Activated naive CD8-positive, alpha-beta T cell treated with anti-CD3 and anti-CD28 coated beads for 36 hours (primary cell): ENCODE results near the gene TMEM30B. TPM values are rescaled to one million over a fixed set of nuclear protein-coding genes. Genes with fewer than 3 reads are reported as not detected.
"Not testable (repeated sequence)": the region's sequence is repeated elsewhere in the genome, so short reads cannot be mapped to it uniquely, and the experiment has no call there.

Source experiments
- DNase-seq: peaks from one replicate; pipeline ENCODE4 v3.0.0; 2021
- H3K27ac Mint-ChIP-seq: one replicate; pipeline ENCODE4 v1.8.0; 2022; ENCODE audit warnings: mild to moderate bottlenecking, moderate library complexity, mixed read lengths
- H3K27me3 Mint-ChIP-seq: one replicate; pipeline ENCODE4 v1.8.0; 2022; ENCODE audit warnings: mild to moderate bottlenecking, mixed read lengths
- H3K36me3 Mint-ChIP-seq: one replicate; pipeline ENCODE4 v1.8.0; 2021; ENCODE audit warnings: mild to moderate bottlenecking, mixed read lengths
- H3K4me1 Mint-ChIP-seq: one replicate; pipeline ENCODE4 v1.8.0; 2021; ENCODE audit warnings: mixed read lengths
- H3K4me3 Mint-ChIP-seq: one replicate; pipeline ENCODE4 v1.8.0; 2022; ENCODE audit warnings: mild to moderate bottlenecking, moderate library complexity, mixed read lengths
- H3K9me3 Mint-ChIP-seq: one replicate; pipeline ENCODE4 v1.8.0; 2022; ENCODE audit warnings: mixed read lengths
- total RNA-seq, 2 experiments: library from RNA; stranded (reverse); gene quantifications; one replicate each; pipeline ENCODE4 v1.2.3, GENCODE V29; 2021

Gene TMEM30B, protein sequence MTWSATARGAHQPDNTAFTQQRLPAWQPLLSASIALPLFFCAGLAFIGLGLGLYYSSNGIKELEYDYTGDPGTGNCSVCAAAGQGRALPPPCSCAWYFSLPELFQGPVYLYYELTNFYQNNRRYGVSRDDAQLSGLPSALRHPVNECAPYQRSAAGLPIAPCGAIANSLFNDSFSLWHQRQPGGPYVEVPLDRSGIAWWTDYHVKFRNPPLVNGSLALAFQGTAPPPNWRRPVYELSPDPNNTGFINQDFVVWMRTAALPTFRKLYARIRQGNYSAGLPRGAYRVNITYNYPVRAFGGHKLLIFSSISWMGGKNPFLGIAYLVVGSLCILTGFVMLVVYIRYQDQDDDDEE
- 1 to 10 TPM; 1.8 to 2.0 TPM for total RNA-seq

DNA sequence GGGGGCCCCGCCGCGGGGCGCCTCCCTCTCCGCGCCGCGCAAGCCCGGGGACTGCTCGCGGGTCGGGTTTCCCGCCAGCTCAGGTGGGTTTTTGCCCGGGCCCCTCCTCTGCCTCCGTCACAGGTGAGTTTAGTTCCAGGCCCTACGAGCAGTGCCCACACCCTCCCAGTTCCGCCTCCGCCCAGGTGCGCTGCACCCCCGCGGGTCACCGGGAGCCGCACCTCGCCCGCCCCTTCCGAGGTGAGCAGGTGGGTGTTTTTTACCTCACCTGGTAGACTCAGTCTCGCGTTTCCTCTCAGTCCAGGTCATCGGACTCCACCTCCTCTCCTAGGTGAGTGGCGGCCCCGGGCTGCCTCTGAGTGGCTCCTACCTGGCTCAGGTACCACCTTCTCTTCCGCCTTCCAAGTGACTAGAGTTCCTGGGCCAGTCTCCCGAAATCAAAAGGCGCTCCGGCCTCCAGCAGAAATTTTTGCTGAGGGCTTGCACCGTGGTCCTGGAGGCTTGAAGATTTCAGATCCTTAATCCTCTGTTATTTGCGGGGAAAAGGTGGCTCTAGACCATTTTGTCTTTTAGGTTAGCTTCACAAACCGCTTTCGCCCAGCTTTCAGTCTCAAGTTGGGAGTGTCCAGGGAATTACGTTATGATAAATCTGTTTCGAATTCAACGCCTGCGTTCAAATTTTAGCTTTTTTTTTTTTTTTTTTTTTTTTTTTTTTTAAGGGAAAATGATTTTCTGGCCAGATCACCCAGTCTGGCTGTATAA is at the start of gene TMEM30B:
Gene TMEM30B, minus strand, starts transcription at position 153 of the 762 bp plus-strand sequence. CDS start 191 bp downstream, outside the sequence.
- Mint-ChIP-seq H3K4me3 (peak within 1 kb of the TSS; percentile 84), H3K4me1 (peaks cover 29% of the 10 kb centered on the region), H3K9me3 (no peaks in the 10 kb centered on the region), H3K27ac (peak within 1 kb of the TSS; percentile 84), H3K36me3 (no peaks in the 10 kb centered on the region), H3K27me3 (peaks cover 4% of the 10 kb centered on the region)
- DNase-seq: no peak

DNA sequence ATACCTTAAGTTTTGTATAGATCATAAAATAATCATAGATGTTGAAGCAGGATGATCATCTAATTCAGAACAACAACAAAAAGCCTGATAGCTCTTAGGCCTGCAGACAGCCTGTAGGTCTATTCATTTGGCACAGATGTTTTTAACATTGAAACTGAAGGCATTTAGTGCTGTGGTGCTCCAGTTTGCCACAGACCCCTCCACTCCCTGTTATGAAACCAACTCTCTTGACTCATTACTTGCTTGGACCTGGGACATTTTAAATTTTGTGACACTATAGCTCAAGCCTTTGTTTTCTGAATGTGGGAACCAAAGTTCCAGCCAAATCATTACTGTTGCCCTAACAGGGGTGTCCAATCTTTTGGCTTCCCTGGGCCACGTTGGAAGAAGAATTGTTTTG is 49.4 kb upstream of the TMEM30B start:
- Mint-ChIP-seq H3K9me3 (peaks cover 2% of the 10 kb centered on the region), H3K4me3 (peak overlapping the region; percentile 68), H3K27ac (peak overlapping the region; percentile 92), H3K36me3 (peaks cover 51% of the 10 kb centered on the region), H3K27me3 (no peaks in the 10 kb centered on the region), H3K4me1 (peaks cover 81% of the 10 kb centered on the region)
- DNase-seq: peak; percentile 53

DNA sequence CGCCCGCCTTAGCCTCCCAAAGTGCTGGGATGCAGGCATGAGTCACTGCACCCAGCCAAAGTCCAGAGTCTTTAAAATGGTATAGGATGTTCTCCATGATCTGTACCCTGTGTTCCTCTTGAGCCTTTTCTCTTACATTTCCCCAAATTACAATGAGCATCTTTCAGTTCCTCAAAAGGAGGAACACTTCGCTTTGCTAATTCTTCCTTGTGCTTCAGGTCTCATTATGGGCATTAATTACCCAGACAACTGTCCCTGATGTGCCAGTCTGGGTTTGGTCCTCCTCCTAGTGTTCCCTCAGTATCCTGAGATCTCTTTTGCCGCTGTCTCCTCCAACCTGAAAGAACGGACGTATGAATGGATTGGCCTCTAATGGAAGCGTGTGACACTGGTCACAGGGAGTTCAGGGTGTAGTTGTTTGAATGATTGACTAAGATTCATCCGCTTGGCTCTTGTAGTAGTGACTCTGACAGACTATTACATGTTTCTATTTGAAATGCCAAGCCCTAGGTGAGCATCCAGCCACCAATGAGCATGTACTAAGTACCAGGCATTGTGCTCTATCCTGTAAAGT is 48.4 kb upstream of the TMEM30B start:
- DNase-seq: no peak
- H3K4me3 Mint-ChIP-seq: peak overlapping the region; percentile 68

DNA sequence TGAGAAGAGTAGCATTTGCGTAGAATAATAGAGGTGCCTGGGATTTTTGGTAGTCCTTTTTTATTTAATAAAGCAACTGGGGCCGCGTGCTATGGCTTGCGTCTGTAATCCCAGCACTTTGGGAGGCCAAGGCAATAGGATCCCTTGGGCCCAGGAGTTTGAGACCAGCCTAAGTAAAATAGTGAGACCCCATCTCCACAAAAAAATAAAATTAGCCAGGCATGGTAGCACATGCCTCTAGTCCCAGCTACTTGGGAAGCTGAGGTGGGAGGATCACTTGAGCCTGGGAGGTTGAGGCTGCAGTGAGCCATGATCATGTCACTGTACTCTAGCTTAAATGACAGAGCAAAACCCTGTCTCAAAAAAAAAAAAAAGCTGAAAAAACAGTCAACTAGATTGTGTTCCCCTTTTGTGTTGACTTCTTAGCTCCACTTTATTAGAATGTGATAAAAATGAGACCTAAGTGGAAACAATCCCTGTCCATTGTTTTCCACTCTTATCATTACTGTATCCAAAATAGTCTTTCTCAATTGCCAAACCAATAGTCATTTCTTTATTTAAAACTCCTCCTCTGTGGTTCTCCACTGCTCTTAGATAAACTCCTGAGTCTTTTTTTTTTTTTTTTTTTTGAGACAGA is 47.6 kb upstream of the TMEM30B start:
- Mint-ChIP-seq H3K4me1 (peaks cover 78% of the 10 kb centered on the region), H3K4me3 (peak overlapping the region; percentile 68), H3K27ac (peak overlapping the region; percentile 92), H3K9me3 (peaks cover 2% of the 10 kb centered on the region), H3K27me3 (no peaks in the 10 kb centered on the region), H3K36me3 (peaks cover 59% of the 10 kb centered on the region)
- no peak for DNase-seq

More for the DNA sequence above, 48.4 kb upstream of the TMEM30B start:
- Mint-ChIP-seq H3K4me1 (peaks cover 82% of the 10 kb centered on the region), H3K9me3 (peaks cover 2% of the 10 kb centered on the region), H3K27me3 (no peaks in the 10 kb centered on the region), H3K27ac (peak overlapping the region; percentile 92), H3K36me3 (peaks cover 53% of the 10 kb centered on the region)

DNA sequence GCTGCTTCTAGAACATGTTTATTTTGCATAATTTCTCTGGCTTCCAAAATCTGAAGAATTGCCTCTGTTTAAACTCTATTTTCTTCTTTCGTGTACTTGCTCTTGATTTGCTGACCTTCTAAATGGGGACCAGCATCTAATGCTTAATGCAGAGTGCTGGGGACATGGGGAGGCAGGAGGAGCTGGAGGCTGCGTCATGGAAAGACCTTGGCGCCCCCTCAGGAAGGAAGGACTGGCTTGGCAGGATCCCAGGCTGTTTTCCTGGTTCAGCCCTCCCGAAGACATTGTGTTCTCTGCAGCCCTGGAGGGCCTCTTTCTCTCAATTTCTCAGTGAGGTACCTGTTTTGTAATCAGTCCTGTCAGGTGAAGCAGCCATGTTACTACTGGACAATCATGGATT is 45.7 kb upstream of the TMEM30B start:
- DNase-seq: no peak
- Mint-ChIP-seq H3K4me1 (peaks cover 60% of the 10 kb centered on the region), H3K4me3 (peak overlapping the region; percentile 80), H3K9me3 (peaks cover 2% of the 10 kb centered on the region), H3K27me3 (no peaks in the 10 kb centered on the region), H3K36me3 (peaks cover 72% of the 10 kb centered on the region), H3K27ac (peak overlapping the region; percentile 92)

DNA sequence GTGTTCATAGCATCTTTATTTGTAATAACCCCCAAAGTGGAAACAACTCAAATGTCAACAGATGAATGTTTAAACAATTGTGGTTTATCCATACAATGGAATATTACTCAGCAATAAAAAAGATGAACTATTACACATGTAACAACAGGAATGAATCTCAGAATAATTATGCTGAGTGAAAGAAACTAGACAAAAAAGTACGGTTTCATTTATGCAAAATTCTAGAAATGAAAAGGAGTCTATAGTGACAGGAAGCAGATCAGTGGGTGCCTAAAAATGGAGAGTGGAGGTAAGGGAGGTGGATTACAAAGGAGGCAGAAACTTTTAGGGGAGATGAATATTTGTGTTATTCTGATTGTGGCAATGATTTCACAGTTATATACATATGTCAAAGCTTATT is 45.0 kb upstream of the TMEM30B start:
- Mint-ChIP-seq H3K4me1 (peaks cover 55% of the 10 kb centered on the region), H3K27ac (peak overlapping the region; percentile 92), H3K27me3 (no peaks in the 10 kb centered on the region), H3K4me3 (peak overlapping the region; percentile 80), H3K9me3 (peaks cover 2% of the 10 kb centered on the region), H3K36me3 (peaks cover 71% of the 10 kb centered on the region)
- no peak for DNase-seq

DNA sequence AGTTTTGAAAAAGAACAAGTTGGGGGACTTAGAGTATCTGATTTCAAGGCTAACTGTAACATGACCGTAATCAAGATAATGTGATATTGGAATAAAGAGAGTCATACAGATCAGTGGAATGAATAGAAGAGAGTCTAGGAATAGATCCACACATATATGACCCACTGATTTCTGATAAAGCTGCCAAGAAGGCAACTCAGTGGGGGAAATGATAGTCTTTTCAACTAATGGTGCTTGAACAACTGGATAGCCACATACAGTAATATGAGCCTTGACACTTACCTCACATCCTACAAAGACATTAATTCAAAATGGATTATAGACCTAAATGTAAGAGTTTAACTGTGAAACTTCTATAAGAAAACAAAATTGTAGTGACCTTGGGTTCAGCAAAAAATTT is 44.0 kb upstream of the TMEM30B start:
- Mint-ChIP-seq H3K27ac (peak overlapping the region; percentile 92), H3K36me3 (peaks cover 64% of the 10 kb centered on the region), H3K27me3 (no peaks in the 10 kb centered on the region), H3K4me1 (peaks cover 53% of the 10 kb centered on the region), H3K4me3 (peak overlapping the region; percentile 96), H3K9me3 (peaks cover 2% of the 10 kb centered on the region)
- DNase-seq: no peak

DNA sequence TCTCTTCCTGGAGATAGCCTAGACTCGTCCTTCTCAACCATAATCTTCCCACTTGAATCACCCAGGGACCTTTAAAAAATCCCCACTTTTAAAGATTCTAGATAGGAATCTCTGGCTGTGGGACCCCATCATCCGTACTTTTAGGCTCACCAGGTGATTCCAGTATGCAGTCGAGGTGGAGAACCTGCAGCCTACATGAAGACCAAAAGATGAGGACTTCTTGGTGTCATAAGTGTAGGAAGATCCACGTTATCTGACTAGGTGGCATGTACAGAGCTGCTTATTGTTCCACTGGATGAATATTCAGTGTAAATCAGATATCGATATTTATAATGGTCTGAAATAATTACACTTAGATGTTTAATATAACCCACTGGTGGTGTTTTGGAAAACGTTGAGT is 42.8 kb upstream of the TMEM30B start:
- peaks cover 2% of the 10 kb centered on the region for H3K9me3 Mint-ChIP-seq
- H3K4me3 Mint-ChIP-seq: peak overlapping the region; percentile 96
- H3K4me1 Mint-ChIP-seq: peaks cover 43% of the 10 kb centered on the region
- DNase-seq: no peak
- no peaks in the 10 kb centered on the region for H3K27me3 Mint-ChIP-seq
- peak overlapping the region; percentile 92 for H3K27ac Mint-ChIP-seq
- peaks cover 55% of the 10 kb centered on the region for H3K36me3 Mint-ChIP-seq

DNA sequence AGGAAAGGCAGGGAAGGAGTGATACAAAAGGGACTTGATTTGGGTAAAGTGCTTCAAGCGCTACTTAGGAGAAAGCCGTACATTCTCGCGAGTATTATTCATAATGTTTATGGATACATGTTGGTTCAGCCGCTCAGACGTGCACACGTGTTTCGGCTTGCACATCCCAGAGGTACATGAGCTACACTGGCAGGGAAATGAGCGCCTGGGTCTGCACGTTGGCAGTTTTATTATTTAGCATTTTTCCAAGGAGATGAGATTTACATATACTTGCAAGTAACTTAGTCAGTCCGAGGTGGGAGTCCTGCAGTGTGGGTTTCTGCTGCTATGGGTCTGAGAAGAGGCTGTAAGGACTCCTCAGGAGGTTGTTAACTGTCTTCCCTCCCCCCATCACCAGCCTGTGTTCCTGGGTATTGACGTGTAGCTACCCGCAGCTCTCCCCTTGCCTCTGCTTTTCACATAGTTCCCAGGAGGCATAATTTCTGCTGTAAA is 41.7 kb upstream of the TMEM30B start:
- Mint-ChIP-seq H3K27ac (peak overlapping the region; percentile 92), H3K4me1 (peaks cover 34% of the 10 kb centered on the region), H3K4me3 (peak overlapping the region; percentile 96), H3K9me3 (peaks cover 2% of the 10 kb centered on the region), H3K27me3 (no peaks in the 10 kb centered on the region), H3K36me3 (peaks cover 50% of the 10 kb centered on the region)
- no peak for DNase-seq

DNA sequence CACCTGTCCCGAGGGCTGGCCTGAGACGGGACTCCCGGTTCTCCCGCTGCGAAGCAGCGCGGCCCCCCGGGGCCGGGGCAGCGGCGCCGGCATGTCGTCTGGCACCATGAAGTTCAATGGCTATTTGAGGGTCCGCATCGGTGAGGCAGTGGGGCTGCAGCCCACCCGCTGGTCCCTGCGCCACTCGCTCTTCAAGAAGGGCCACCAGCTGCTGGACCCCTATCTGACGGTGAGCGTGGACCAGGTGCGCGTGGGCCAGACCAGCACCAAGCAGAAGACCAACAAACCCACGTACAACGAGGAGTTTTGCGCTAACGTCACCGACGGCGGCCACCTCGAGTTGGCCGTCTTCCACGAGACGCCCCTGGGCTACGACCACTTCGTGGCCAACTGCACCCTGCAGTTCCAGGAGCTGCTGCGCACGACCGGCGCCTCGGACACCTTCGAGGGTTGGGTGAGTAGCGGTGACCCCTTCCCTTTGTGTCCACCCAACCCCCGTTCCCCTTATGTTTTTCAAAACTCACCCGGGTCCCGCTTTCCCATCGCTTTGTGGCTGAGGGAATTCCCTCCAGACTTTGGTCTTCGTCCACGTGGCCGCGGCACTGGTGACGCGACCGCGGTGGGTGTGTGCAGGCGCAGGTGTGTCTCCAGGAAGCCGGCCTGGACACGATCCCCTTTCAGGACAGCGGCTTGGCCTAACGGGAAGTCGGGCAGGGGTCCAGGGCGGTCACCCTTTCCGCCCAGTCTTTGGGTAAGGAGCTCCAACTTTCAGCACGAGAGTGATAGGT is 41.1 kb upstream of the TMEM30B start:
- Mint-ChIP-seq H3K36me3 (peaks cover 44% of the 10 kb centered on the region), H3K4me1 (peaks cover 30% of the 10 kb centered on the region)

DNA sequence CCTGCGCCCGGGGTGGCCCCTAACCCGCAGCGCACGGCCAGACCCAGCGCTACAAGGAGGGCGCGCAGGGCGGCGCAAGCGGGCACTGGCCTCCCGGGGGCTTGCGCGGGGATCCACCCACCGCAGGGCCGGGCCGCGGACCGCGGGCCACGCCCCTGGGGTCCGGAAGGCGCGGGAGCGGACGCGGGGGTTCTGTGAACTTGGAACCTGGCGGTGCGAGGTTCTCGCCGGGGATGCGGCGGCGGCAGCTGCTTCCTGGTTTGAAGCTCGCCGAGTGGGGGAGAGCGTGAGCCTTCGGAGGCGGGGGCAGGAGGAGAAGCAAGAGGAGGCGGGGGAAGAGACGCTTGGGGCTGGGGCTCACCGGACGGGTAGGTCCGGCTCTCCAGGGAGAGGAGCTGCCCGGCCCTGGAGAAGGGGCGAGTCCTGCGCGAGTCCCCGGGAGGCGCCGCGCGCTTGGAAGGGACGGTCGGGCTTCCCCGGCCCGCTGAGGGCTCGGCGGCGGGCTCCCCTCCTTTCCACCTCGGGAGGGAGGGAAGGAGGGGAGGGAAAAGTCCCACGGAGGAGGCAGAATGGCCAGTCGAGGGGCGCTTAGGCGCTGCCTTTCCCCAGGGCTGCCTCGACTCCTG is 40.4 kb upstream of the TMEM30B start, which contains the start of gene PRKCH:
Gene PRKCH, plus strand, starts transcription at position 195 of the 626 bp plus-strand sequence. CDS start 523 bp downstream, outside the sequence.
- H3K4me1 Mint-ChIP-seq: peaks cover 24% of the 10 kb centered on the region
- H3K27ac Mint-ChIP-seq: peak within 1 kb of the TSS; percentile 92
- peaks cover 37% of the 10 kb centered on the region for H3K36me3 Mint-ChIP-seq
- peak; percentile 82 for DNase-seq
- H3K4me3 Mint-ChIP-seq: peak within 1 kb of the TSS; percentile 96
- peaks cover 2% of the 10 kb centered on the region for H3K9me3 Mint-ChIP-seq
- H3K27me3 Mint-ChIP-seq: no peaks in the 10 kb centered on the region

More for the DNA sequence above, 41.1 kb upstream of the TMEM30B start:
- Mint-ChIP-seq H3K27ac (peak overlapping the region; percentile 92), H3K9me3 (peaks cover 2% of the 10 kb centered on the region), H3K4me3 (peak overlapping the region; percentile 96), H3K27me3 (no peaks in the 10 kb centered on the region)
- peak; percentile 50 for DNase-seq

DNA sequence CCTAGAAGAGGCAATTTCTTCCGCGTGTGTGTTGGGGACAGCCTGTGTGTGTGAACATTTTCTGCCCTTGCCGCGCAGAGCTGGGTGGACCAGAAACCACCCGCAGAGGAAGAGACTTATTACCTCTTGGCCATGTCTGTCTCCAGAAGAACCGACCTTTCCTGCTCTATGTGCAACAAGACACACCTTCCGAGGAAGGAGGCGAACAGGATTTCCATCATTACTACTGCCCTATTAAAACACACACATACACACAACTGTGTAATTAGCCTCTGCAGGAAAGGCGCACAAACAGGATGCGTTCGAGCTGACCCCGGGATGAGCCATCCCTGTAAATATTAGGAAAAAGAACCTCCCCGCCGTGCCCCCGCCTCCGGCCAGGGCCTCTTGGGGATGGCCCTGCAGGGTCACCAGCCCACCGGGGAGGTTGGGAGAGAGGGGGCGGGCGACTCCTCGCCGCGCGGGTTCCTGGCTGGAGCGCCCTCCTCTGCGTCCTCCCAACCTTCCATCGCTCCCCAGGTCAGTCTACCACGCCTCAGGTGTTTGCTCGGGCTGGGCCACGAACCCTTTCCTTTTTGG is 39.8 kb upstream of the TMEM30B start:
- H3K9me3 Mint-ChIP-seq: no peaks in the 10 kb centered on the region
- peaks cover 19% of the 10 kb centered on the region for H3K4me1 Mint-ChIP-seq
- peaks cover 31% of the 10 kb centered on the region for H3K36me3 Mint-ChIP-seq
- no peaks in the 10 kb centered on the region for H3K27me3 Mint-ChIP-seq
- H3K27ac Mint-ChIP-seq: no peak overlapping the region
- DNase-seq: no peak
- H3K4me3 Mint-ChIP-seq: peak overlapping the region; percentile 66

DNA sequence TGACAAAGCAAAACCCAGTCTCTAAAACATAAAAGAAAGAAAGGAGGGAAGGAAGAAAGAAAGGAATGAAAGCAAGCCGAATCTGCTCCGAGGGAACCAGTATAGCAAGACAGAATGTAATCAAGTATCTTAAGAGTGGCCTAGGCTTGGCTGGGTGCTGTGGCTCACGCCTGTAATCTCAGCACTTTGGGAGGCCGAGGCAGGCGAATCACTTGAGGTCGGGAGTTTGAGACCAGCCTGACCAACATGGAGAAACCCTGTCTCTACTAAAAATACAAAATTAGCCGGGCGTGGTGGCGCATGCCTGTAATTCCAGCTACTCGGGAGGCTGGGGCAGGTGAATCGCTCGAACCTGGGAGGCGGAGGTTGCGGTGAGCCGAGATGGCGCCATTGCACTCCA is 39.0 kb upstream of the TMEM30B start:
- H3K27me3 Mint-ChIP-seq, H3K9me3 Mint-ChIP-seq, DNase-seq, H3K27ac Mint-ChIP-seq, H3K4me3 Mint-ChIP-seq: not testable (repeated sequence)
- peaks cover 12% of the 10 kb centered on the region for H3K4me1 Mint-ChIP-seq
- H3K36me3 Mint-ChIP-seq: peaks cover 25% of the 10 kb centered on the region
